ENCODE data around the gene BASP1. TPM values are rescaled to one million over a fixed set of nuclear protein-coding genes. Genes with fewer than 3 reads are reported as not detected.

Gene BASP1
- total RNA-seq, 4 donors from 2014 or later, result 10.1 to 29.6 (median 23.0) TPM

DNA sequence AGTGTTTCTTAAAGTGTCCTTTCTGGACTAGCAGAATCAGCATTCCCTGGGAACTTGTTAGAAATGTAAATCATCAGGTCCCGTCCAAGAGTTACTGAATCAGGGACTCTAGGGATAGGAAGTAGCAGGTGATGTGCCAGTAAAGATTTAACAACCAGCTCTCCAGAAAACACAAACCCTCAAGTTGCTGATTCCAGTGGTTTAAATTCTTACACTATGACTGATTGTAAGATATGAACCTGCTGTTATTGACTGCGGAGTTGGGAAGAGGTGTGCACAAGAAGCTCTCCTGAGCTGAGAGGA is 39.1 kb upstream of the BASP1 start:
- intact Hi-C loops (cut with DNase I), result no loop called here
- Histone ChIP-seq H3K27me3 (no peaks in the 10 kb centered on the region), H3K9me3 (no peaks in the 10 kb centered on the region), H3K4me1 (peaks cover 0 to 6% of the 10 kb centered on the region in 2 donors), H3K27ac (no peak overlapping the region), H3K36me3 (no peaks in the 10 kb centered on the region), H3K4me3 (replicated peaks in 1 of 3) (no peak overlapping the region)
- DNase-seq, result no peak
- 48 to 50% methylated on average over 2 of the region's 2 CpGs for WGBS, 2 donors
- TF ChIP-seq POLR2A (IDR thresholded peaks at IDR 0.05) (no peak), CTCF (IDR thresholded peaks at IDR 0.05) (no peak)

DNA sequence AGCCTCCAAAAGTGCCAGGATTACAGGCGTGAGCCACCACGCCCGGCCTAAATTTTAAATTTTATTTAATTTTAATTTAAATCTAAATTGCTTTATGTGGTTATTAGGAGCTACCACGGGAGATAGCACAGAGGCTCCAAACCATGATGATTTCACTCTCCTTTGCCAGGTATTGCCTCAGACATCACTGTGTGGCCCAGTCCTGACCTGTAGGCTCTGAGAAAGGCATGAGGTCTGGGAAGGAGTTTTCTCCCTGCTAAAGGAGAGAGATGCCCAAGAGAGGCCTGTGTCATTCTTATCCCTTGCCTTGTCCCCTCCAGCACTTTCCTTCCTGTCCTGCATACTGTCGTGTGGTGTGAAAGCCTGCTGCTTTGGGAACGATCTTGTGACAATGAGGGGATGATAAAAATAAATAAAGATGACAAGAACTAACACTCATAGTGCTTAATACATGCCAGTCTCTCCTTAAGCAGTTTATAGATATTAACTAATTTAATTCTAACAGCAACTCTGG is 37.0 kb upstream of the BASP1 start:
- Histone ChIP-seq H3K4me1 (peaks cover 0 to 6% of the 10 kb centered on the region in 2 donors), H3K27me3 (no peaks in the 10 kb centered on the region), H3K36me3 (no peaks in the 10 kb centered on the region), H3K27ac (no peak overlapping the region), H3K4me3 (replicated peaks in 1 of 3) (no peak overlapping the region), H3K9me3 (no peaks in the 10 kb centered on the region)
- intact Hi-C loops (cut with DNase I), result loop anchor here (10.0 kb wide), 1 partner anchor 246 kb away; the partner anchor contains the start of gene MYO10
- WGBS, 2 donors, result 93 to 95% methylated on average over 6 of the region's 6 CpGs
- no peak for DNase-seq
- TF ChIP-seq POLR2A (IDR thresholded peaks at IDR 0.05) (no peak), CTCF (IDR thresholded peaks at IDR 0.05) (no peak)

DNA sequence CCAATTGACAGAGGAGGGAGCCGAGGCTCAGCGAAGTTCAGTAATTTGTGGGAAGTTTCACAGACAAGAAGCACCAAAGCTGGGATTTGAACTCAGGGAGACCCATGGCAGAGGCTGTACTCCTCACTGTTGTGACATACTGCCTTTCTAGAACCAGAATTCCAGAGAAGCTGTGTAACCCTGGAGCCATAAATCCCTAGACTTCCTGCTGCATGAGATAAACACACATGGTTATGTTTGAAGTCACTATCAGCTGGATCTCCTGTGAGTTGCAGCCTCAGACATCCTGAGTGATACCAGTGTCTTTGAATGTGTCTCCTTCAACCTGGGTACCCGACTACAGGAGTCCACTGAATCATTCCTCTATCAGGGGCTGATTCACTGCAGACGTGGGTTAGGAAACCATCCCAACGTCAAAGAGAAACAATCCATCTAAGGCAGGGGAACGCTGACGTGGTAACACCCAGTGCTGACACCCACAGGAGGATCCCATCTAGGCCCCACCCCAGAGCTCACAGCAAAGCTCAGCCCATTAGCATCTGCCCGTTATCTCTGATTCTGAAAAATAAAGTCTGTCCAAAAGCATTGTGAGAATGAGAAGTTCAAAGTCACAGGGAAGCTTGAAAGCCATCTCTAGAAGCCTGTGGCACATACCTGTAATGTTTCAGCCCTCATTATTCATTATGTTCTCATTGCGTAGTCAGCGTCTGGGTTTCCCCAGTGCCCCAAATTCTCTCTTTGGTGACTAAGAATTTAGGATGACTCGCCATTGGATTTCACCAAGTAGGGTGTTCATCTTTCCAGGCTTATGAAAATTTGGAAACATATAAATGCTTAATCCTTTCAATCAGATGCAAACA is 36.3 kb upstream of the BASP1 start:
- Histone ChIP-seq H3K4me3 (replicated peaks in 1 of 3) (no peak overlapping the region), H3K9me3 (no peaks in the 10 kb centered on the region), H3K36me3 (no peaks in the 10 kb centered on the region), H3K4me1 (peaks cover 2 to 6% of the 10 kb centered on the region in 2 donors), H3K27me3 (no peaks in the 10 kb centered on the region), H3K27ac (no peak overlapping the region)
- DNase-seq, result no peak
- intact Hi-C loops (cut with DNase I), result loop anchor here (10.0 kb wide), 1 partner anchor 246 kb away; the partner anchor contains the start of gene MYO10
- 90 to 94% methylated on average over 9 to 11 of the region's 11 CpGs for WGBS, 2 donors
- TF ChIP-seq CTCF (IDR thresholded peaks at IDR 0.05) (no peak), POLR2A (IDR thresholded peaks at IDR 0.05) (no peak)

DNA sequence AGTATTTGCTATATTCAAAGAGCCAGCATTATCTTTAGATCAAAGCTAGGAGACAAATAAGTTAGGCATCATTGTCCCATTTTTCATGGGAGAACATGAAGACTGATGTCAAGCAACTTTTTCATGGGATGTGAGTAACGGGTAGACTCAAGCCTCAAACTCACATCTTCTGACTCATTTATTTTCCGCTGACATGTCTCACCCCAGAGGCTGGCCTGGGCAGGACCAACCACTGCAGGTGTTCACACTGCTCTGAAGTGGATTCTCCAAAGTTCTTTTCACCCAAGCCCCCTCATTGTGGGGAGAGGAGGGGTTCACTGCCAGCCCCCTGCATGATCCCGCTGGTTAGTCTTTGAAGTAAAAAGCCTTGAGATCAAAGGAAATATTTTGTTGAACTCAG is 34.9 kb upstream of the BASP1 start:
- Histone ChIP-seq H3K27ac (no peak overlapping the region), H3K4me1 (peaks cover 5 to 6% of the 10 kb centered on the region in 2 donors), H3K36me3 (no peaks in the 10 kb centered on the region), H3K9me3 (no peaks in the 10 kb centered on the region), H3K4me3 (replicated peaks in 1 of 3) (no peak overlapping the region), H3K27me3 (no peaks in the 10 kb centered on the region)
- TF ChIP-seq CTCF (IDR thresholded peaks at IDR 0.05) (no peak), POLR2A (IDR thresholded peaks at IDR 0.05) (no peak)
- intact Hi-C loops (cut with DNase I), result loop anchor here (10.0 kb wide), 1 partner anchor 248 kb away; the partner anchor contains the start of gene MYO10
- no peak for DNase-seq
- WGBS, 2 donors, result 91 to 96% methylated on average over 3 of the region's 3 CpGs

DNA sequence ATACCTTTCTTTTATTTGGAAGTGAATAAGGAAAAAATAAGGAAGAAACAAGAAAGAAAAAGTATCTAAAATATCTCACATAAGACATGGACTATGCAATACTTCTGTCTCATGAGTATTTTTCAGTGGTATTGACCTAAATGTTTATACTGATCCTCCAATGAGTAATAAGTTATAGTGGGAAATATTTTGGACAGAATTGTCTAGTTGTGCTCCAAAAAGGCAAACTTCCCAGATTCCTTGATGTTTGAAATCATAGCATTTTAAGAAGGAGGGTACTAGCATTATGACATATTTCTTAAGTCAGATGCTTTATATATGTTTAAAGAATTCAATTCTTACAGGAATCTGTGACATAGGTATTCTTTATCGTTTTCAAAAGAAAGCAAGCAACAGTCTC is 34.5 kb upstream of the BASP1 start:
- TF ChIP-seq CTCF (IDR thresholded peaks at IDR 0.05), result no peak
- TF ChIP-seq POLR2A (IDR thresholded peaks at IDR 0.05), result no peak
- H3K27ac ChIP-seq, result no peak overlapping the region
- intact Hi-C loops (cut with DNase I), result loop anchor here (10.0 kb wide), 1 partner anchor 248 kb away; the partner anchor contains the start of gene MYO10
- no peak overlapping the region for H3K4me3 ChIP-seq (replicated peaks in 1 of 3)
- H3K27me3 ChIP-seq, result no peaks in the 10 kb centered on the region
- WGBS, 2 donors, result 86 to 88% methylated on average over 1 of the region's 1 CpG
- H3K9me3 ChIP-seq, result no peaks in the 10 kb centered on the region
- H3K4me1 ChIP-seq, result peaks cover 5 to 6% of the 10 kb centered on the region in 2 donors
- no peaks in the 10 kb centered on the region for H3K36me3 ChIP-seq
- DNase-seq, result no peak
